Smooth muscle cell (in vitro differentiated cells): ENCODE measurements around the gene NOPCHAP1. TPM values are rescaled to one million over a fixed set of nuclear protein-coding genes. Genes with fewer than 3 reads are reported as not detected.

ENCODE experiments used
- DNase-seq: peaks from one replicate; lab custom pipeline; 2025; ENCODE audit not compliant: unreplicated experiment; lab: John Stamatoyannopoulos, UW
- H2AFZ ChIP-seq: fragments of 200-600 bp; sonication (generic); 2 replicates; pipeline ENCODE4 v1.6.0; 2016; ENCODE audit warnings: antibody characterized with exemption, low read depth, mild to moderate bottlenecking
- H3F3A ChIP-seq: fragments of 200-600 bp; sonication (generic); 2 replicates; pipeline ENCODE4 v1.6.0; 2017; ENCODE audit warnings: antibody characterized with exemption, low read depth
- H3K27ac ChIP-seq: fragments of 200-600 bp; sonication (generic); 2 replicates; pipeline ENCODE4 v1.5.1; 2016; ENCODE audit warnings: low read depth, mild to moderate bottlenecking
- H3K27me3 ChIP-seq: fragments of 200-600 bp; sonication (generic); 2 replicates; pipeline ENCODE4 v1.6.1; 2016; ENCODE audit warnings: low read depth, mild to moderate bottlenecking
- H3K36me3 ChIP-seq: fragments of 200-600 bp; sonication (generic); 2 replicates; pipeline ENCODE4 v1.5.1; 2016; ENCODE audit warnings: low read depth
- H3K4me1 ChIP-seq: fragments of 200-600 bp; sonication (generic); 2 replicates; pipeline ENCODE4 v1.5.1; 2016; ENCODE audit warnings: low read depth
- H3K4me2 ChIP-seq: fragments of 200-600 bp; sonication (generic); 2 replicates; pipeline ENCODE4 v1.6.0; 2016; ENCODE audit warnings: mild to moderate bottlenecking
- H3K4me3 ChIP-seq: fragments of 200-600 bp; sonication (generic); 2 replicates; pipeline ENCODE4 v1.5.1; 2016; ENCODE audit warnings: mild to moderate bottlenecking
- H3K79me2 ChIP-seq: fragments of 200-600 bp; sonication (generic); 2 replicates; pipeline ENCODE4 v1.6.0; 2016; ENCODE audit warnings: low read depth, mild to moderate bottlenecking
- H3K9ac ChIP-seq: fragments of 200-600 bp; sonication (generic); 2 replicates; pipeline ENCODE4 v1.6.0; 2016; ENCODE audit warnings: low read depth
- H3K9me3 ChIP-seq: fragments of 200-600 bp; sonication (generic); replicated peaks from 2 replicates; pipeline ENCODE4 v1.5.1; 2016; ENCODE audit warnings: low read depth
- H4K20me1 ChIP-seq: fragments of 200-600 bp; sonication (generic); 2 replicates; pipeline ENCODE4 v1.6.0; 2016; ENCODE audit warnings: low read depth
- WGBS: methylation state at CpG from one replicate; pipeline ENCODE4 v1.1.7; 2016; ENCODE audit warnings: low lambda C conversion rate; 5-methylcytosine and 5-hydroxymethylcytosine counted together
- polyA plus RNA-seq: library from polyadenylated mRNA; unstranded; fragments of >200 nt; fragmentation: Nextera tagmentation; extraction: Ambion mirVana; gene quantifications from 2 replicates; pipeline ENCODE4 v1.2.1, GENCODE V29; 2016
- total RNA-seq: library from RNA; depleted of rRNA; stranded (reverse); fragments of >200 nt; gene quantifications from 2 replicates; pipeline ENCODE4 v1.2.3, GENCODE V29; 2014
- TF ChIP-seq, protein P1 (sequence below): fragments of 200-600 bp; sonication (generic); IDR thresholded peaks from 2 replicates; pipeline ENCODE4 v1.5.1; 2017; ENCODE audit warnings: borderline replicate concordance, mild to moderate bottlenecking, antibody characterized with exemption; ENCODE audit not compliant: insufficient read depth, poor library complexity, severe bottlenecking

Gene NOPCHAP1
- total and polyA plus RNA-seq, 2 experiments from 2014 or later = 8.1 to 17.4 TPM

DNA sequence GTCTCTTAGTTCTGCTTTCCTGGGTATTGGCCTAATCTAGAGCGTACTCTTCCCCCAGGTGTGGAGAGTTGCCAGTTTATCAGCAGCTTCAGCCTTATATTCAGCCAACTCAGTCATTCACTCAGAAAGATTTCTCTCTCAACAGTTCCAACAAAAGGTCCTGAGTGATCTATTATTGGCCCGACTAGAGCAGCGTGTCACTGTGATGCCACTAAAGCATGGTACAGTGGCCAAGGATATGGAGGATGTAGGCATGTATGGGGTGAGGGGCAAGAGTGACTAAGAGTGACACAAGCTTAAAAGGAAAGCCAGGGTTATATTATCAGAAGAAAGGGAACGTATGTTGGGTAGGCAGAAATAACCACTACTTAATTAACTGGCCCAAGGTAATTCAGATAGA lies 4.8 kb downstream of the NOPCHAP1 start:
- Histone ChIP-seq H4K20me1 (no peaks in the 10 kb centered on the region), H3K4me1 (peaks cover 7% of the 10 kb centered on the region), H3K36me3 (peaks cover 8% of the 10 kb centered on the region), H3F3A (no peaks in the 10 kb centered on the region), H3K27ac (no peak overlapping the region), H3K79me2 (peaks cover 20% of the 10 kb centered on the region), H3K4me2 (no peak overlapping the region), H3K4me3 (no peak overlapping the region), H3K9ac (no peak overlapping the region), H3K9me3 (no peaks in the 10 kb centered on the region), H2AFZ (no peak overlapping the region), H3K27me3 (no peaks in the 10 kb centered on the region)
- 94% methylated on average over 4 of the region's 4 CpGs for whole genome bisulfite sequencing
- TF ChIP-seq, protein P1, sequence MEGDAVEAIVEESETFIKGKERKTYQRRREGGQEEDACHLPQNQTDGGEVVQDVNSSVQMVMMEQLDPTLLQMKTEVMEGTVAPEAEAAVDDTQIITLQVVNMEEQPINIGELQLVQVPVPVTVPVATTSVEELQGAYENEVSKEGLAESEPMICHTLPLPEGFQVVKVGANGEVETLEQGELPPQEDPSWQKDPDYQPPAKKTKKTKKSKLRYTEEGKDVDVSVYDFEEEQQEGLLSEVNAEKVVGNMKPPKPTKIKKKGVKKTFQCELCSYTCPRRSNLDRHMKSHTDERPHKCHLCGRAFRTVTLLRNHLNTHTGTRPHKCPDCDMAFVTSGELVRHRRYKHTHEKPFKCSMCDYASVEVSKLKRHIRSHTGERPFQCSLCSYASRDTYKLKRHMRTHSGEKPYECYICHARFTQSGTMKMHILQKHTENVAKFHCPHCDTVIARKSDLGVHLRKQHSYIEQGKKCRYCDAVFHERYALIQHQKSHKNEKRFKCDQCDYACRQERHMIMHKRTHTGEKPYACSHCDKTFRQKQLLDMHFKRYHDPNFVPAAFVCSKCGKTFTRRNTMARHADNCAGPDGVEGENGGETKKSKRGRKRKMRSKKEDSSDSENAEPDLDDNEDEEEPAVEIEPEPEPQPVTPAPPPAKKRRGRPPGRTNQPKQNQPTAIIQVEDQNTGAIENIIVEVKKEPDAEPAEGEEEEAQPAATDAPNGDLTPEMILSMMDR = no peak
- DNase-seq = no peak

DNA sequence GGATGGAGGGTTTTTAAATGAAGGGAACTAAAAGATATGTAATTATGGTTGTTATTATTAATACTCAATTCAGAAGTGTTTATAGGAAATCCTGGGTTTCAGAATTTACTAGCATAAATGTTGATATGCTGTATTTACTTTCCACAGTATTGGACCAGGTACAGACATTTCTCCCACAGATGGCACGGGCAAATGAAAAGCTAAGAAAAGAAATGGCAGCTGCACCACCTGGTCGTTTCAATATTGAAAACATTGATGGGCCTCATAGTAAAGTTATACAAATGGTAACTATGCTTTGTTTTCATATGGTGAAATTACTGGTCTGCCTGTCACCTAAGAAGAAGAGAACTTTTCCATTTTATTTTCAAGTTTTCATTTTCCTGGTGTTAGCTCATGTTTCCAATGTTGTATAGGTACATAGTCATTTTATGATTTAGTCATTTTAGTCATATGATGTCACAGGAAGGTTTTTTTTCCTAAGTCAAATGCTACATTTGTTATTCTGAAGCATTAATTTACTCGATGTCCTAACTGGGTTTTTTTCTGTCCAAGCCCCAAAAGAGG lies 5.5 kb downstream of the NOPCHAP1 start:
- Histone ChIP-seq H3K9me3 (no peaks in the 10 kb centered on the region), H3K4me3 (no peak overlapping the region), H3K4me2 (no peak overlapping the region), H3K27ac (no peak overlapping the region), H3K79me2 (peaks cover 20% of the 10 kb centered on the region), H4K20me1 (no peaks in the 10 kb centered on the region), H3K36me3 (peaks cover 8% of the 10 kb centered on the region), H3K27me3 (no peaks in the 10 kb centered on the region), H3K4me1 (peaks cover 7% of the 10 kb centered on the region), H3K9ac (no peak overlapping the region), H3F3A (no peaks in the 10 kb centered on the region), H2AFZ (no peak overlapping the region)
- TF ChIP-seq, protein P1 = no peak
- no peak for DNase-seq
- 98% methylated on average over 3 of the region's 3 CpGs for WGBS

- no peaks in the 10 kb centered on the region for H3F3A ChIP-seq
- no peak overlapping the region for H3K4me3 ChIP-seq
- H3K4me2 ChIP-seq = no peak overlapping the region
- DNase-seq = no peak
- 90% methylated on average over 3 of the region's 3 CpGs for WGBS
- no peak overlapping the region for H3K9ac ChIP-seq
- H3K4me1 ChIP-seq = no peaks in the 10 kb centered on the region
- no peak overlapping the region for H3K27ac ChIP-seq
- TF ChIP-seq, protein P1 = no peak
- no peaks in the 10 kb centered on the region for H4K20me1 ChIP-seq
- no peak overlapping the region for H2AFZ ChIP-seq
- no peaks in the 10 kb centered on the region for H3K79me2 ChIP-seq
- H3K36me3 ChIP-seq = peaks cover 8% of the 10 kb centered on the region
- no peaks in the 10 kb centered on the region for H3K27me3 ChIP-seq
- no peaks in the 10 kb centered on the region for H3K9me3 ChIP-seq
Observed at GRCh38 chr12:104994336-104994735, 8.2 kb downstream of the NOPCHAP1 start.

DNA sequence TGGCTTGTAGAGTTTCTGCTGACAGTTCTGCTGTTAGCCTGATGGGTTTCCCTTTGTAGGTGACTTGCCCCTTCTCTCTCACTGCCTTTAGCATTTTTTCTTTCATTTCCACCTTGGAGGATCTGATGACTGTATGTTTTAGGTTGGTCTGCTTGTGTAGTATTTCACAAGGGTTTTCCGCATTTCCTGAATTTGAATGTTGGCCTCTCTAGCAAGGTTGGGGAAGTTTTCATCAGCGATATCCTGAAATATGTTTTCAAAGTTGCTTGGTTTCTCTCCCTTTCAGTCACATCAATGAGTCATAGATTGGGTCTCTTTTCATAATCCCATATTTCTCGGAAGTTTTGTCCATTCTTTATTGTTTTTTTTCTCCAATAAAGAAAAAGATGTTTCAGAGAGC lies 11.4 kb downstream of the NOPCHAP1 start:
- Histone ChIP-seq H3K9me3 (no peaks in the 10 kb centered on the region), H3K36me3 (peaks cover 8% of the 10 kb centered on the region), H3K4me3 (no peak overlapping the region), H3K27ac (no peak overlapping the region), H3K4me2 (no peak overlapping the region), H2AFZ (no peak overlapping the region), H3K27me3 (no peaks in the 10 kb centered on the region), H3K4me1 (no peaks in the 10 kb centered on the region), H4K20me1 (no peaks in the 10 kb centered on the region), H3F3A (no peaks in the 10 kb centered on the region), H3K9ac (no peak overlapping the region), H3K79me2 (no peaks in the 10 kb centered on the region)
- WGBS = 93% methylated on average over 3 of the region's 3 CpGs
- no peak for DNase-seq
- TF ChIP-seq, protein P1 = no peak
